Liver (tissue), 2 donors: Measurements from ENCODE around the gene EMC1.
"Not testable (repeated sequence)": the region's sequence is repeated elsewhere in the genome, so short reads cannot be mapped to it uniquely, and the experiment has no call there.

Source experiments
- TF ChIP-seq, protein P1 (sequence below): IDR thresholded peaks from 2 replicates; pipeline ENCODE4 v1.6.1; 2016; ENCODE audit warnings: antibody characterized with exemption, mild to moderate bottlenecking
- TF ChIP-seq, protein P2 (sequence below): fragments of 150-350 bp; IDR thresholded peaks from 2 replicates; pipeline ENCODE4 v1.5.1; 2017; ENCODE audit warnings: improper control_type of control experiment, low read depth, low read length; ENCODE audit not compliant: missing input control
- donor health status: healthy.

DNA sequence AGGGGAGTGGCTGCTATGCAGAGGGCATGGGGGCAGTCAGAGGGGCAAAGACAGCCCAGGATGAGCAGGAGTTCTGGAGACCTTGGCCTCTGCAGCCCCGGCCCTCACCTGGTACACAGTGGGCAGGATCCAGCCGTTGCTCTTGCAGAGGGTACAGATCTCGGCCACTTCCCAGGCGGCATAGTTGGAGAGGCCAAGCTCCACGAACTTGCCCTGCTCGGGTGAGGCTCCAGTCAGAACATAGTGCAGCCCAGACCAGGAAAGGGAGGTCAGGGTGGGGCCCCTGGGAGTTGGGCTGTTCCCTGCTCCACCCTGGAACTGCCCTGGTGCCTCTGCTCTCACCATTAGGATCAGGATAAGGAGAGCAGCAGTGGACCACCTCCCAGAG lies 19.0 kb upstream of the EMC1 start:
- TF ChIP-seq, protein P1, sequence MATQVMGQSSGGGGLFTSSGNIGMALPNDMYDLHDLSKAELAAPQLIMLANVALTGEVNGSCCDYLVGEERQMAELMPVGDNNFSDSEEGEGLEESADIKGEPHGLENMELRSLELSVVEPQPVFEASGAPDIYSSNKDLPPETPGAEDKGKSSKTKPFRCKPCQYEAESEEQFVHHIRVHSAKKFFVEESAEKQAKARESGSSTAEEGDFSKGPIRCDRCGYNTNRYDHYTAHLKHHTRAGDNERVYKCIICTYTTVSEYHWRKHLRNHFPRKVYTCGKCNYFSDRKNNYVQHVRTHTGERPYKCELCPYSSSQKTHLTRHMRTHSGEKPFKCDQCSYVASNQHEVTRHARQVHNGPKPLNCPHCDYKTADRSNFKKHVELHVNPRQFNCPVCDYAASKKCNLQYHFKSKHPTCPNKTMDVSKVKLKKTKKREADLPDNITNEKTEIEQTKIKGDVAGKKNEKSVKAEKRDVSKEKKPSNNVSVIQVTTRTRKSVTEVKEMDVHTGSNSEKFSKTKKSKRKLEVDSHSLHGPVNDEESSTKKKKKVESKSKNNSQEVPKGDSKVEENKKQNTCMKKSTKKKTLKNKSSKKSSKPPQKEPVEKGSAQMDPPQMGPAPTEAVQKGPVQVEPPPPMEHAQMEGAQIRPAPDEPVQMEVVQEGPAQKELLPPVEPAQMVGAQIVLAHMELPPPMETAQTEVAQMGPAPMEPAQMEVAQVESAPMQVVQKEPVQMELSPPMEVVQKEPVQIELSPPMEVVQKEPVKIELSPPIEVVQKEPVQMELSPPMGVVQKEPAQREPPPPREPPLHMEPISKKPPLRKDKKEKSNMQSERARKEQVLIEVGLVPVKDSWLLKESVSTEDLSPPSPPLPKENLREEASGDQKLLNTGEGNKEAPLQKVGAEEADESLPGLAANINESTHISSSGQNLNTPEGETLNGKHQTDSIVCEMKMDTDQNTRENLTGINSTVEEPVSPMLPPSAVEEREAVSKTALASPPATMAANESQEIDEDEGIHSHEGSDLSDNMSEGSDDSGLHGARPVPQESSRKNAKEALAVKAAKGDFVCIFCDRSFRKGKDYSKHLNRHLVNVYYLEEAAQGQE, result not testable (repeated sequence)
- TF ChIP-seq, protein P2, sequence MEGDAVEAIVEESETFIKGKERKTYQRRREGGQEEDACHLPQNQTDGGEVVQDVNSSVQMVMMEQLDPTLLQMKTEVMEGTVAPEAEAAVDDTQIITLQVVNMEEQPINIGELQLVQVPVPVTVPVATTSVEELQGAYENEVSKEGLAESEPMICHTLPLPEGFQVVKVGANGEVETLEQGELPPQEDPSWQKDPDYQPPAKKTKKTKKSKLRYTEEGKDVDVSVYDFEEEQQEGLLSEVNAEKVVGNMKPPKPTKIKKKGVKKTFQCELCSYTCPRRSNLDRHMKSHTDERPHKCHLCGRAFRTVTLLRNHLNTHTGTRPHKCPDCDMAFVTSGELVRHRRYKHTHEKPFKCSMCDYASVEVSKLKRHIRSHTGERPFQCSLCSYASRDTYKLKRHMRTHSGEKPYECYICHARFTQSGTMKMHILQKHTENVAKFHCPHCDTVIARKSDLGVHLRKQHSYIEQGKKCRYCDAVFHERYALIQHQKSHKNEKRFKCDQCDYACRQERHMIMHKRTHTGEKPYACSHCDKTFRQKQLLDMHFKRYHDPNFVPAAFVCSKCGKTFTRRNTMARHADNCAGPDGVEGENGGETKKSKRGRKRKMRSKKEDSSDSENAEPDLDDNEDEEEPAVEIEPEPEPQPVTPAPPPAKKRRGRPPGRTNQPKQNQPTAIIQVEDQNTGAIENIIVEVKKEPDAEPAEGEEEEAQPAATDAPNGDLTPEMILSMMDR, result not testable (repeated sequence)
